ENCODE data around the gene EPN2. TPM values are rescaled to one million over a fixed set of nuclear protein-coding genes. Genes with fewer than 3 reads are reported as not detected.

The EPN2 gene
- polyA plus RNA-seq, 1 donor (not counting 4 experiments of a cell fraction or from before 2014, with no cell fraction given): 30.2 TPM

- no peak for FAIRE-seq
- Histone ChIP-seq H3K9me1 (ENCODE audit: control insufficient read depth, extremely low read depth, insufficient read depth, low read length) (no peaks in the 10 kb centered on the region), H3K4me1 (ENCODE audit: control insufficient read depth, extremely low read depth, insufficient read depth, low read length) (peaks cover 2% of the 10 kb centered on the region), H3K27me3 (ENCODE audit: control insufficient read depth, extremely low read depth, insufficient read depth, low read length) (no peaks in the 10 kb centered on the region), H3K9me3 (ENCODE audit: control insufficient read depth, low read depth, low read length) (no peaks in the 10 kb centered on the region), H3K27ac (ENCODE audit: control insufficient read depth, insufficient read depth, low read length) (no peak overlapping the region), H3K79me2 (ENCODE audit: control insufficient read depth, insufficient read depth, low read length) (no peaks in the 10 kb centered on the region), H3K4me3 (ENCODE audit: control insufficient read depth in 2 of 3, extremely low read depth in 1 of 3, insufficient read depth in 2 of 3, low read depth in 1 of 3, low read length in 3 of 3) (no peak overlapping the region), H4K20me1 (ENCODE audit: control insufficient read depth, extremely low read depth, insufficient read depth, low read length) (no peaks in the 10 kb centered on the region), H3K4me2 (ENCODE audit: control insufficient read depth, extremely low read depth, insufficient read depth, low read depth, low read length) (no peak overlapping the region), H2AFZ (ENCODE audit: control insufficient read depth, low read length) (no peak overlapping the region), H3K36me3 (ENCODE audit: control insufficient read depth in 2 of 2, extremely low read depth in 1 of 2, insufficient read depth in 2 of 2, low read length in 2 of 2) (no peaks in the 10 kb centered on the region), H3K9ac (ENCODE audit: control insufficient read depth, extremely low read depth, insufficient read depth, low read length) (no peak overlapping the region)
- DNase-seq (ENCODE audit: low read depth, low spot score): no peak
- dilution Hi-C loops (cut with MboI; ENCODE audit: extremely low pct_ligation_motif_present, low sequenced_read_pairs): loop anchor here (25.0 kb wide), 1 partner anchor 294 kb away; no protein-coding TSS in a partner anchor
- no peak for TF ChIP-seq EZH2 (IDR thresholded peaks at IDR 0.05; ENCODE audit: low read length)
- no peak for TF ChIP-seq CTCF (optimal IDR thresholded peaks at IDR 0.05 in 1 of 3, IDR thresholded peaks at IDR 0.05 in 1 of 3, conservative IDR thresholded peaks at IDR 0.05 in 1 of 3; ENCODE audit: extremely low read depth in 1 of 3, insufficient read depth in 2 of 3, low read length in 3 of 3)
Observed at GRCh38 chr17:19368229-19368628, 131.1 kb downstream of the EPN2 start.

- H3K9ac ChIP-seq (ENCODE audit: control insufficient read depth, extremely low read depth, insufficient read depth, low read length): no peak overlapping the region
- H3K36me3 ChIP-seq (ENCODE audit: control insufficient read depth in 2 of 2, extremely low read depth in 1 of 2, insufficient read depth in 2 of 2, low read length in 2 of 2): no peaks in the 10 kb centered on the region
- H3K27me3 ChIP-seq (ENCODE audit: control insufficient read depth, extremely low read depth, insufficient read depth, low read length): no peaks in the 10 kb centered on the region
- no peak overlapping the region for H3K27ac ChIP-seq (ENCODE audit: control insufficient read depth, insufficient read depth, low read length)
- TF ChIP-seq EZH2 (IDR thresholded peaks at IDR 0.05; ENCODE audit: low read length) (no peak), CTCF (optimal IDR thresholded peaks at IDR 0.05 in 1 of 3, IDR thresholded peaks at IDR 0.05 in 1 of 3, conservative IDR thresholded peaks at IDR 0.05 in 1 of 3; ENCODE audit: extremely low read depth in 1 of 3, insufficient read depth in 2 of 3, low read length in 3 of 3) (no peak)
- H3K9me1 ChIP-seq (ENCODE audit: control insufficient read depth, extremely low read depth, insufficient read depth, low read length): no peaks in the 10 kb centered on the region
- no peaks in the 10 kb centered on the region for H4K20me1 ChIP-seq (ENCODE audit: control insufficient read depth, extremely low read depth, insufficient read depth, low read length)
- dilution Hi-C loops (cut with MboI; ENCODE audit: extremely low pct_ligation_motif_present, low sequenced_read_pairs): loop anchor here (25.0 kb wide), 1 partner anchor 293 kb away; no protein-coding TSS in a partner anchor
- FAIRE-seq: no peak
- no peak overlapping the region for H3K4me3 ChIP-seq (ENCODE audit: control insufficient read depth in 2 of 3, extremely low read depth in 1 of 3, insufficient read depth in 2 of 3, low read depth in 1 of 3, low read length in 3 of 3)
- no peak overlapping the region for H3K4me2 ChIP-seq (ENCODE audit: control insufficient read depth, extremely low read depth, insufficient read depth, low read depth, low read length)
- no peak overlapping the region for H2AFZ ChIP-seq (ENCODE audit: control insufficient read depth, low read length)
- no peaks in the 10 kb centered on the region for H3K9me3 ChIP-seq (ENCODE audit: control insufficient read depth, low read depth, low read length)
- DNase-seq (ENCODE audit: low read depth, low spot score): no peak
- no peaks in the 10 kb centered on the region for H3K79me2 ChIP-seq (ENCODE audit: control insufficient read depth, insufficient read depth, low read length)
- no peaks in the 10 kb centered on the region for H3K4me1 ChIP-seq (ENCODE audit: control insufficient read depth, extremely low read depth, insufficient read depth, low read length)
Observed at GRCh38 chr17:19369107-19369778, 132.1 kb downstream of the EPN2 start.

Measured in keratinocyte (primary cell).